Measurements from ENCODE around the gene MSH3.

The MSH3 gene

GRCh38 chr5:80623999-80624398 lies 30.5 kb upstream of the MSH3 start:
- Histone ChIP-seq H3K4me3 (ENCODE audit: insufficient read depth, low read depth, low read length) (no peak overlapping the region), H3K9me3 (ENCODE audit: control insufficient read depth, low read length) (no peaks in the 10 kb centered on the region), H3K27me3 (ENCODE audit: control insufficient read depth, insufficient read depth, low read length, poor library complexity, severe bottlenecking) (no peaks in the 10 kb centered on the region), H3K36me3 (ENCODE audit: control insufficient read depth, insufficient read depth, low read length) (no peaks in the 10 kb centered on the region), H3K27ac (ENCODE audit: insufficient read depth, low read depth, low read length, poor library complexity, severe bottlenecking) (no peak overlapping the region), H3K4me1 (ENCODE audit: control insufficient read depth, insufficient read depth, low read length) (no peaks in the 10 kb centered on the region)
- WGBS, 2 experiments: 81 to 88% methylated on average over 4 of the region's 4 CpGs

GRCh38 chr5:80625230-80625629 lies 29.2 kb upstream of the MSH3 start:
- Histone ChIP-seq H3K9me3 (ENCODE audit: control insufficient read depth, low read length) (no peaks in the 10 kb centered on the region), H3K36me3 (ENCODE audit: control insufficient read depth, insufficient read depth, low read length) (no peaks in the 10 kb centered on the region), H3K4me3 (ENCODE audit: insufficient read depth, low read depth, low read length) (no peak overlapping the region), H3K27me3 (ENCODE audit: control insufficient read depth, insufficient read depth, low read length, poor library complexity, severe bottlenecking) (no peaks in the 10 kb centered on the region), H3K4me1 (ENCODE audit: control insufficient read depth, insufficient read depth, low read length) (no peaks in the 10 kb centered on the region), H3K27ac (ENCODE audit: insufficient read depth, low read depth, low read length, poor library complexity, severe bottlenecking) (no peak overlapping the region)
- 94 to 95% methylated on average over 4 of the region's 5 CpGs for WGBS, 2 experiments

GRCh38 chr5:80629281-80629680 lies 25.2 kb upstream of the MSH3 start:
- Histone ChIP-seq H3K9me3 (ENCODE audit: control insufficient read depth, low read length) (no peaks in the 10 kb centered on the region), H3K4me3 (ENCODE audit: insufficient read depth, low read depth, low read length) (no peak overlapping the region), H3K36me3 (ENCODE audit: control insufficient read depth, insufficient read depth, low read length) (peaks cover 16% of the 10 kb centered on the region), H3K27ac (ENCODE audit: insufficient read depth, low read depth, low read length, poor library complexity, severe bottlenecking) (no peak overlapping the region), H3K4me1 (ENCODE audit: control insufficient read depth, insufficient read depth, low read length) (no peaks in the 10 kb centered on the region), H3K27me3 (ENCODE audit: control insufficient read depth, insufficient read depth, low read length, poor library complexity, severe bottlenecking) (no peaks in the 10 kb centered on the region)

DNA sequence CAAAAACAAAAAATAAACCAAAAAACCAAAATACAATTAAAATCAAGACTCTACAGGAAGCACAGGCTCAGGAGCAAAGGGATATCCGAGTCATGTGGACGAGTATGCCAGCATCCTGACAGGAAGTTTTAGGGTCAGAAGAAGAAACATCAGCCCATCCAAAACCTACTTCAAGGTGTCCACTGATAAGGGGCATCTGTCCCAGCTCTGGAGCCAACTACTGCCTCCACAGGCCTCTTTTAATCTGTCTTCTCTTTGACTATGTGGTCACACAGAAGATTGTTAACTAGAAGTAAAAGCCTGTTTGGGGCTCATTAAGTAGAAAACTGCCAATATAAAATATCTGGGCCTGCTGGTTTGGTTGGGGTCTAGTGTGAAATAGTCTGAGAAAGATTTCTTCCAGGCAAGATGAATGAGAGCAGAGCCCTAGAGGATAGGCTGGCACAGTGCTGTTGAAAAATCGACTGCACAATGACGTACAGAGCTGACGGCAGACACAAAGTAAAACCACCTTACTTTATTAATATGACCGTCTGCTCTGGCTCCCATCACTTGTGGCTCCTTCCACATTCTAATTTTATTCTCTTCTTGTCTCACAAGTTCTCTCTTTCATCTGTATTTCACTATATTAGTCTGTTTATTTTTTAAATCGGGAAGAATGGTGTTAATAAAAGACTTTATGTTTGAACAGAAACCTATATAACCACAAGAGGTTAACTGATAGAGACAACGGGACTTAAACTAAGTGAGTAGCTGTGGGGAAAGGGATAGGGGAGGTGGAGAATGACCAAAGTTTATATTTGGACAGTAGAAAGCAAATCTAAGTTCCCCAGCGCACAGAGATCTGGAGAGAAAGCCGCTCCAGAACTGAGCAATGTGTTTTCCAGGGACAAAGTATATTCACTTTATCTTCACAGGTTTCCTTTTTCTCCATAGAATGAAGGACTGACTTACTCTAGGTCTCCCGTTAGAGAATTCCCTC lies 22.9 kb upstream of the MSH3 start:
- H3K27me3 ChIP-seq (ENCODE audit: control insufficient read depth, insufficient read depth, low read length, poor library complexity, severe bottlenecking): no peaks in the 10 kb centered on the region
- H3K4me1 ChIP-seq (ENCODE audit: control insufficient read depth, insufficient read depth, low read length): no peaks in the 10 kb centered on the region
- H3K9me3 ChIP-seq (ENCODE audit: control insufficient read depth, low read length): no peaks in the 10 kb centered on the region
- WGBS, 2 experiments: 97% methylated on average over 9 to 10 of the region's 11 CpGs
- peaks cover 19% of the 10 kb centered on the region for H3K36me3 ChIP-seq (ENCODE audit: control insufficient read depth, insufficient read depth, low read length)
- no peak overlapping the region for H3K4me3 ChIP-seq (ENCODE audit: insufficient read depth, low read depth, low read length)
- H3K27ac ChIP-seq (ENCODE audit: insufficient read depth, low read depth, low read length, poor library complexity, severe bottlenecking): no peak overlapping the region

- Histone ChIP-seq H3K9me3 (ENCODE audit: control insufficient read depth, low read length) (no peaks in the 10 kb centered on the region), H3K27ac (ENCODE audit: insufficient read depth, low read depth, low read length, poor library complexity, severe bottlenecking) (no peak overlapping the region), H3K27me3 (ENCODE audit: control insufficient read depth, insufficient read depth, low read length, poor library complexity, severe bottlenecking) (no peaks in the 10 kb centered on the region), H3K4me1 (ENCODE audit: control insufficient read depth, insufficient read depth, low read length) (no peaks in the 10 kb centered on the region), H3K4me3 (ENCODE audit: insufficient read depth, low read depth, low read length) (no peak overlapping the region), H3K36me3 (ENCODE audit: control insufficient read depth, insufficient read depth, low read length) (peaks cover 23% of the 10 kb centered on the region)
- 96 to 99% methylated on average over 2 of the region's 2 CpGs for WGBS, 2 experiments
Measured at GRCh38 chr5:80632700-80633099, 21.8 kb upstream of the MSH3 start.

- H3K4me1 ChIP-seq (ENCODE audit: control insufficient read depth, insufficient read depth, low read length): no peaks in the 10 kb centered on the region
- no peaks in the 10 kb centered on the region for H3K27me3 ChIP-seq (ENCODE audit: control insufficient read depth, insufficient read depth, low read length, poor library complexity, severe bottlenecking)
- H3K9me3 ChIP-seq (ENCODE audit: control insufficient read depth, low read length): no peaks in the 10 kb centered on the region
- peaks cover 23% of the 10 kb centered on the region for H3K36me3 ChIP-seq (ENCODE audit: control insufficient read depth, insufficient read depth, low read length)
- H3K4me3 ChIP-seq (ENCODE audit: insufficient read depth, low read depth, low read length): no peak overlapping the region
- no peak overlapping the region for H3K27ac ChIP-seq (ENCODE audit: insufficient read depth, low read depth, low read length, poor library complexity, severe bottlenecking)
Measured at GRCh38 chr5:80634193-80634592, 20.3 kb upstream of the MSH3 start.

DNA sequence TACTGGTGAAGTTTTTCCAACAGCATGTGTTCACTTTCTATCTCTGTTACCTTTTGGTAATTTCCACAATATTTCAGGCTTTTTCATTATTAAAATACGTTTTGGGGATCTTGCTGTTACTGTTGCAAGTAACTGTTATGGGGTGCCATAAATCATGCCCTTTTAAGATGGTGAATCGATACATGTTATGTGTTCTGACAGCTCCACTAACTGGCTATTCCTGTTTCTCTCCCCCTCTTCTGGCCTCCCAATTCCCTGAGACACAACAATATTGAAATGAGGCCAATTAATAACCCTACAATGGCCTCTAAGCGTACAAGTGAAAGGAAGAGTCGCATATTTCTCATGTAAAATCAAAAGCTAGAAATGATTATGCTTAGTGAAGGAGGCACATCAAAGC lies 13.1 kb upstream of the MSH3 start:
- Histone ChIP-seq H3K27me3 (ENCODE audit: control insufficient read depth, insufficient read depth, low read length, poor library complexity, severe bottlenecking) (no peaks in the 10 kb centered on the region), H3K27ac (ENCODE audit: insufficient read depth, low read depth, low read length, poor library complexity, severe bottlenecking) (no peak overlapping the region), H3K4me3 (ENCODE audit: insufficient read depth, low read depth, low read length) (no peak overlapping the region), H3K9me3 (ENCODE audit: control insufficient read depth, low read length) (no peaks in the 10 kb centered on the region), H3K4me1 (ENCODE audit: control insufficient read depth, insufficient read depth, low read length) (no peaks in the 10 kb centered on the region), H3K36me3 (ENCODE audit: control insufficient read depth, insufficient read depth, low read length) (peaks cover 24% of the 10 kb centered on the region)
- 89 to 96% methylated on average over 4 of the region's 4 CpGs for WGBS, 2 experiments

GRCh38 chr5:80644900-80645299 lies 9.6 kb upstream of the MSH3 start:
- Histone ChIP-seq H3K36me3 (ENCODE audit: control insufficient read depth, insufficient read depth, low read length) (peaks cover 44% of the 10 kb centered on the region), H3K9me3 (ENCODE audit: control insufficient read depth, low read length) (no peaks in the 10 kb centered on the region)
- WGBS, 2 experiments: 95 to 99% methylated on average over 4 of the region's 4 CpGs

DNA sequence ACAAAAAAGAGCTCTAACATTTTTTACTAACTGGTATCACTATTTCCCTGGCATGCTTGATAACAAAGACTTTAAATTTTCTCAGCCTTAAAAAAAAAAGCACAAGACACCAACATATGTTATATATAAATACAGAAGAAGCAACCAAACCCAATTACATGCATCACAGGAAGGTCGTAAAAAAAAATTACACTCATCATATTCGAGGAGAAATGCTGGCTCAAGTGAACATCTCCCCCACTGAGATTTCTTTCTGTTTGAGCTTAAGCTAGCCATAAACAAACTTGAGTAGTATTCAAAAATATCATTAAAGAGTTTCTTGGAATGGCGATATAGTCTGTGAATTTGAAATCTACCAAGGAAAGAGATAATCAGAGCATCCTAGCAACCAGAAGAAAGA lies 7.5 kb upstream of the MSH3 start:
- H3K27ac ChIP-seq (ENCODE audit: insufficient read depth, low read depth, low read length, poor library complexity, severe bottlenecking): no peak overlapping the region
- no peaks in the 10 kb centered on the region for H3K4me1 ChIP-seq (ENCODE audit: control insufficient read depth, insufficient read depth, low read length)
- H3K4me3 ChIP-seq (ENCODE audit: insufficient read depth, low read depth, low read length): no peak overlapping the region
- WGBS, 2 experiments: 94 to 100% methylated on average over 3 of the region's 3 CpGs
- no peaks in the 10 kb centered on the region for H3K27me3 ChIP-seq (ENCODE audit: control insufficient read depth, insufficient read depth, low read length, poor library complexity, severe bottlenecking)
- no peaks in the 10 kb centered on the region for H3K9me3 ChIP-seq (ENCODE audit: control insufficient read depth, low read length)
- peaks cover 44% of the 10 kb centered on the region for H3K36me3 ChIP-seq (ENCODE audit: control insufficient read depth, insufficient read depth, low read length)

More at GRCh38 chr5:80644900-80645299, 9.6 kb upstream of the MSH3 start:
- no peak overlapping the region for H3K4me3 ChIP-seq (ENCODE audit: insufficient read depth, low read depth, low read length)
- H3K27ac ChIP-seq (ENCODE audit: insufficient read depth, low read depth, low read length, poor library complexity, severe bottlenecking): no peak overlapping the region
- H3K27me3 ChIP-seq (ENCODE audit: control insufficient read depth, insufficient read depth, low read length, poor library complexity, severe bottlenecking): no peaks in the 10 kb centered on the region
- H3K4me1 ChIP-seq (ENCODE audit: control insufficient read depth, insufficient read depth, low read length): no peaks in the 10 kb centered on the region

- H3K9me3 ChIP-seq (ENCODE audit: control insufficient read depth, low read length): no peaks in the 10 kb centered on the region
- H3K27ac ChIP-seq (ENCODE audit: insufficient read depth, low read depth, low read length, poor library complexity, severe bottlenecking): no peak overlapping the region
- peak overlapping the region; percentile 86 for H3K4me3 ChIP-seq (ENCODE audit: insufficient read depth, low read depth, low read length)
- H3K36me3 ChIP-seq (ENCODE audit: control insufficient read depth, insufficient read depth, low read length): peaks cover 22% of the 10 kb centered on the region
- 46 to 56% methylated on average over 6 to 8 of the region's 8 CpGs for WGBS, 2 experiments
- H3K4me1 ChIP-seq (ENCODE audit: control insufficient read depth, insufficient read depth, low read length): no peaks in the 10 kb centered on the region
- no peaks in the 10 kb centered on the region for H3K27me3 ChIP-seq (ENCODE audit: control insufficient read depth, insufficient read depth, low read length, poor library complexity, severe bottlenecking)
Measured at GRCh38 chr5:80653502-80653901, 950 bp upstream of the MSH3 start.

All from ectodermal cell (in vitro differentiated cells).